MCF 10A (cell line): ENCODE results near the gene SYNE1. TPM values are rescaled to one million over a fixed set of nuclear protein-coding genes. Genes with fewer than 3 reads are reported as not detected.

Experiments
- BruUV-seq: library from RNA; stranded (reverse); fragments of 400-500 nt; replicated peaks from 2 replicates; lab custom pipeline; 2021; lab: Mats Ljungman, UMichigan
- CTCF ChIA-PET: fragments of 300-600 bp; sonication (Branson Sonifier 250); formaldehyde crosslinking; extraction: SDS; loops from one replicate; lab custom pipeline; 2021; ENCODE audit warnings: antibody characterized with exemption, inconsistent platforms; lab: Yijun Ruan, JAX
- POLR2A ChIA-PET: fragments of 300-600, 350-650 bp; sonication (Branson Sonifier 250); formaldehyde crosslinking; extraction: SDS; loops from one replicate; lab custom pipeline; 2020; ENCODE audit warnings: antibody characterized with exemption, inconsistent platforms; lab: Yijun Ruan, JAX
- DNase-seq: peaks from one replicate; pipeline ENCODE4 v3.0.0-alpha.2; 2018; ENCODE audit not compliant: unreplicated experiment
- H3K27ac Mint-ChIP-seq: one replicate; pipeline ENCODE4 v1.8.0; 2022; ENCODE audit warnings: mild to moderate bottlenecking, low read depth, mixed read lengths; ENCODE audit not compliant: unreplicated experiment
- H3K27me3 Mint-ChIP-seq: one replicate; pipeline ENCODE4 v1.8.0; 2022; ENCODE audit warnings: mixed read lengths; ENCODE audit not compliant: insufficient read depth, unreplicated experiment
- H3K36me3 Mint-ChIP-seq: one replicate; pipeline ENCODE4 v1.8.0; 2022; ENCODE audit warnings: mild to moderate bottlenecking, moderate library complexity, mixed read lengths; ENCODE audit not compliant: insufficient read depth, unreplicated experiment
- H3K4me1 Mint-ChIP-seq: one replicate; pipeline ENCODE4 v1.8.0; 2022; ENCODE audit warnings: mixed read lengths; ENCODE audit not compliant: insufficient read depth, unreplicated experiment
- H3K4me3 Mint-ChIP-seq: one replicate; pipeline ENCODE4 v1.8.0; 2022; ENCODE audit warnings: mild to moderate bottlenecking, moderate library complexity, mixed read lengths; ENCODE audit not compliant: unreplicated experiment
- H3K9me3 Mint-ChIP-seq: one replicate; pipeline ENCODE4 v1.8.0; 2022; ENCODE audit warnings: mixed read lengths; ENCODE audit not compliant: unreplicated experiment
- intact Hi-C: fragments of 100-400 bp; cut with micrococcal nuclease; formaldehyde crosslinking; loops from 2 replicates; pipeline ENCODE4 v1.14.1; 2022
- total RNA-seq: library from RNA; stranded (reverse); gene quantifications from 2 replicates; pipeline ENCODE4 v1.2.3, GENCODE V29; 2022
- TF ChIP-seq, protein P1 (sequence below): fragments of 200-600 bp; IDR thresholded peaks from one replicate; pipeline ENCODE4 v1.8.0; 2022; ENCODE audit warnings: antibody characterized with exemption, mild to moderate bottlenecking; ENCODE audit not compliant: unreplicated experiment

The SYNE1 gene
- total RNA-seq, 1 experiment from 2014 or later, result 25.4 TPM

DNA sequence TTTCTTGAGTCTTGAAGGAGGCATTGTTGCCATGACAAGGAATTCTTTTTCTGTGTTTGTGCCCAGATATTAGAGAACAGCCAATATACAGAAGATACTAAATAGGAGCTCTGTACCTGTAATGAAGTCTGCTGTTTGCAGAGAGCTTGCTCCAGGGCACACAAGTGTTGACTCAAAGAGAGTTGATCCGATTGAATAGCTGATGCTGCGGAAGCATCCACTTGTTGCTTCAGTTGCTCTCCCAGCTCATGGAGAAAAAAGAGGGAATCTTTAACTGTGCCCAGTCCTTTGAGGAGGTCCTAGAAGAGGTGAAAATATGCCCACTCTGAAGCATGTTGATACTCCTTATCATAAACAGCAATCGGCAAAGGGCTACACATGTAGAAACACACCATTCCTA lies 418.3 kb downstream of the SYNE1 start:
- Mint-ChIP-seq H3K9me3 (peaks cover 9% of the 10 kb centered on the region), H3K27ac (no peak overlapping the region), H3K36me3 (peaks cover 47% of the 10 kb centered on the region), H3K27me3 (no peaks in the 10 kb centered on the region), H3K4me3 (no peak overlapping the region), H3K4me1 (no peaks in the 10 kb centered on the region)
- BruUV-seq, result no TSS peak
- ChIA-PET CTCF (interaction anchor here (0.5 to 1.1 kb wide), 2 partner anchors 49 to 935 kb away, joined by 3 to 4 read pairs; no protein-coding TSS in a partner anchor), POLR2A (interaction anchor here (0.6 kb wide), 1 partner anchor 38 kb away, joined by 3 read pairs; no protein-coding TSS in a partner anchor)
- no peak for DNase-seq
- TF ChIP-seq, protein P1, sequence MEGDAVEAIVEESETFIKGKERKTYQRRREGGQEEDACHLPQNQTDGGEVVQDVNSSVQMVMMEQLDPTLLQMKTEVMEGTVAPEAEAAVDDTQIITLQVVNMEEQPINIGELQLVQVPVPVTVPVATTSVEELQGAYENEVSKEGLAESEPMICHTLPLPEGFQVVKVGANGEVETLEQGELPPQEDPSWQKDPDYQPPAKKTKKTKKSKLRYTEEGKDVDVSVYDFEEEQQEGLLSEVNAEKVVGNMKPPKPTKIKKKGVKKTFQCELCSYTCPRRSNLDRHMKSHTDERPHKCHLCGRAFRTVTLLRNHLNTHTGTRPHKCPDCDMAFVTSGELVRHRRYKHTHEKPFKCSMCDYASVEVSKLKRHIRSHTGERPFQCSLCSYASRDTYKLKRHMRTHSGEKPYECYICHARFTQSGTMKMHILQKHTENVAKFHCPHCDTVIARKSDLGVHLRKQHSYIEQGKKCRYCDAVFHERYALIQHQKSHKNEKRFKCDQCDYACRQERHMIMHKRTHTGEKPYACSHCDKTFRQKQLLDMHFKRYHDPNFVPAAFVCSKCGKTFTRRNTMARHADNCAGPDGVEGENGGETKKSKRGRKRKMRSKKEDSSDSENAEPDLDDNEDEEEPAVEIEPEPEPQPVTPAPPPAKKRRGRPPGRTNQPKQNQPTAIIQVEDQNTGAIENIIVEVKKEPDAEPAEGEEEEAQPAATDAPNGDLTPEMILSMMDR, result no peak
- intact Hi-C loops, result no loop called here

DNA sequence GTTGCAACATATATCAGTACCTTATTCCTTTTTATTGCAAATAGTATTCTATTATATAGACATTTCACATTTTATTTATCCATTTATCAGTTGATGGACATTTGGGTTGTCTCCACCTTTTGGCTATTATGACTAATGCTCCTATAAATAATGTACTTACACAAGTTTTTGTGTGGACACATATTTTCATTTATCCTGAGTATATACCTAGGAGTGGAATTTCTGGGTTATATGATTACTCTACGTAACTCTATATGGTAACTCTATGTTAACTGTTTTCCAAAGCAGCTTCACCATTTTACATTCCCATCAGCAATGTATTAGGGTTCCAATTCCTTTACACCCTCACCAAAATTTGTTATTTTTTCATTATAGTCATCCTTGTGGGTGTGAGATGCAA lies 424.7 kb downstream of the SYNE1 start:
- BruUV-seq, result no TSS peak
- no peak overlapping the region for H3K4me3 Mint-ChIP-seq
- TF ChIP-seq, protein P1, result no peak
- POLR2A ChIA-PET, result no interaction called here
- H3K27ac Mint-ChIP-seq, result no peak overlapping the region
- peaks cover 5% of the 10 kb centered on the region for H3K36me3 Mint-ChIP-seq
- intact Hi-C loops, result no loop called here
- H3K4me1 Mint-ChIP-seq, result no peaks in the 10 kb centered on the region
- H3K27me3 Mint-ChIP-seq, result no peaks in the 10 kb centered on the region
- no peaks in the 10 kb centered on the region for H3K9me3 Mint-ChIP-seq
- DNase-seq, result no peak
- CTCF ChIA-PET, result no interaction called here

DNA sequence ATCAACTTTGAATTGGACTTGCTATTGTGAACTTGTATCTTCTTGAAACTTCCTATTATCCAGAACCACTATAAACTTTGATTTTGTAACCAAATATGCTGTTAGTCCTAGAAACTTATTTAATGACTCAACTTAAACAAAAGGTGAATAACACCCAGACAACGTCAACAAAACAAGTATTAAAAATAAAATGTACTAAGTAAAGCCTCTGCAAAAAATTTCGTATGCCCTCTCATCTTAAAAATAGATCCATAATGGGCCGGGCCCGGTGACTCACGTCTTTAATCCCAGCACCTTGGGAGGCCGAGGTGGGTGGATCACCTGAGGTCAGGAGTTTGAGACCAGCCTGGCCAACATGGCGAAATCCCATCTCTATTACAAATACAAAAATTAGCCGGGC lies 428.0 kb downstream of the SYNE1 start:
- TF ChIP-seq, protein P1, result no peak
- CTCF ChIA-PET, result no interaction called here
- peaks cover 17% of the 10 kb centered on the region for H3K36me3 Mint-ChIP-seq
- H3K27ac Mint-ChIP-seq, result no peak overlapping the region
- intact Hi-C loops, result no loop called here
- BruUV-seq, result no TSS peak
- H3K4me3 Mint-ChIP-seq, result no peak overlapping the region
- H3K4me1 Mint-ChIP-seq, result no peaks in the 10 kb centered on the region
- no peaks in the 10 kb centered on the region for H3K9me3 Mint-ChIP-seq
- no peaks in the 10 kb centered on the region for H3K27me3 Mint-ChIP-seq
- POLR2A ChIA-PET, result interaction anchor here (0.7 to 1.4 kb wide), 2 partner anchors 12 to 52 kb away, joined by 3 to 4 read pairs; no protein-coding TSS in a partner anchor
- peak; percentile 26 for DNase-seq

DNA sequence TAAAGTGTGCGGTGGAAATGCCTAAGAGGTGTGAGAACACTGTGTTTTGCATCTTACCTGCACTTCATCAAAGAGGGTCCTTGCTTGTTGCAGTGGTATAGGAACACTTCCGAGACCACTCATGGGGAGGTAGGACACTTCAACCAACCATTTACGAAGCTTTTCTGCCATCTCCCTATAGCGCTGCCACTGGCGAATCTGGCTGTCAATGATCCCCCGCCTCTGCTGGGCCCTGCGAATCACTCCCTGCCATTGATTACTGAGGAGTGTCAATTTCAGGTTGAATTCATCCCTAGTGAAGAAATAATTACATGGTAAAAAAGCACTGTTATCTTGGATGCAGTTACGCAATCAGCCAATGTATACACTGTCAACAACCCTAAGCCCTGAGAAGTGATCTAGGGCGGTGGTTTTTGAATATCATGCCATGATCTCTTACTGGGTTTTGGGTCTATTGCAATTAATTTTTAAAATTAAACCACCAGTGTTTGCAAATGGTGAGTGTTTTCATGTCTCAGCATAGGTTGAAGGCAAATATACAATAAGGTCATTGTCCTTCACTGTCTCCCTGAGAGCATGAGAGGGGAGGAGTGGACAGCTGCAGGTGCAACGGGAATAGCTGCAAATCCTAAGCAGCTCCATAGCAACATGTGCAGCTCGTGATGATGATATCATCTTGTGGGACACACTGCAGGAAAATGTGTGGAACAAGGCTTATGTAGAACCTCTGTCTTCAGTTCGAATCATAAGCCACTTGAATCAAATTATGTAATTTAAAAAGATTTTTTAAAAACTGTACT lies 429.0 kb downstream of the SYNE1 start:
- BruUV-seq, result no TSS peak
- CTCF ChIA-PET, result no interaction called here
- intact Hi-C loops, result no loop called here
- H3K4me3 Mint-ChIP-seq, result no peak overlapping the region
- H3K9me3 Mint-ChIP-seq, result no peaks in the 10 kb centered on the region
- POLR2A ChIA-PET, result no interaction called here
- H3K27ac Mint-ChIP-seq, result no peak overlapping the region
- TF ChIP-seq, protein P1, result no peak
- DNase-seq, result no peak
- no peaks in the 10 kb centered on the region for H3K4me1 Mint-ChIP-seq
- no peaks in the 10 kb centered on the region for H3K27me3 Mint-ChIP-seq
- H3K36me3 Mint-ChIP-seq, result peaks cover 28% of the 10 kb centered on the region
